Lung (tissue), 12 donors: ENCODE data around the gene CPLX1. TPM values are rescaled to one million over a fixed set of nuclear protein-coding genes. Genes with fewer than 3 reads are reported as not detected.

Experiments
- ATAC-seq: fragments of 200-7000 bp; cut with Tn5 transposase; one replicate; pipeline ENCODE4 v1.9.1; 2020; ENCODE audit warnings: moderate number of reproducible peaks; ENCODE audit not compliant: insufficient read depth, low FRiP score
- DNase-seq, 3 donors: peaks; one replicate each; pipeline ENCODE4 v3.0.0-alpha.2; 2013 to 2017
- H3K27ac ChIP-seq, 2 donors: one replicate each; pipeline ENCODE4 v1.5.1; 2013; ENCODE audit warnings: mild to moderate bottlenecking in 2 of 2, moderate library complexity in 2 of 2, control low read depth in 1 of 2, inconsistent platforms in 1 of 2, low read depth in 1 of 2, low read length in 1 of 2
- H3K27me3 ChIP-seq, 3 donors: one replicate each; pipeline ENCODE4 v1.5.1; 2013; ENCODE audit warnings: low read length in 2 of 3; ENCODE audit not compliant: control insufficient read depth in 3 of 3, insufficient read depth in 3 of 3
- H3K36me3 ChIP-seq, 4 donors: one replicate each; pipeline ENCODE4 v1.5.1; 2013; ENCODE audit warnings: low read length in 4 of 4, mild to moderate bottlenecking in 1 of 4, moderate library complexity in 1 of 4; ENCODE audit not compliant: control insufficient read depth in 4 of 4, insufficient read depth in 4 of 4
- H3K4me1 ChIP-seq, 5 donors: one replicate each; pipeline ENCODE4 v1.5.1; 2013; ENCODE audit warnings: low read length in 5 of 5, mild to moderate bottlenecking in 2 of 5, moderate library complexity in 1 of 5; ENCODE audit not compliant: control insufficient read depth in 5 of 5, insufficient read depth in 5 of 5
- H3K4me3 ChIP-seq: one replicate; pipeline ENCODE4 v1.5.1; 2013; ENCODE audit warnings: mild to moderate bottlenecking, control low read depth, moderate library complexity
- H3K9ac ChIP-seq, 2 donors: one replicate each; pipeline ENCODE4 v1.5.1; 2013; ENCODE audit warnings: low read length in 2 of 2, control low read depth in 1 of 2; ENCODE audit not compliant: insufficient read depth in 1 of 2
- H3K9me3 ChIP-seq, 4 donors: one replicate each; pipeline ENCODE4 v1.5.1; 2013; ENCODE audit warnings: low read length in 3 of 4, mild to moderate bottlenecking in 1 of 4, moderate library complexity in 1 of 4; ENCODE audit not compliant: control insufficient read depth in 4 of 4, insufficient read depth in 3 of 4
- CTCF ChIP-seq: IDR thresholded peaks from 2 replicates; pipeline ENCODE4 v1.5.1; 2012; ENCODE audit warnings: mild to moderate bottlenecking; ENCODE audit errors: control extremely low read depth, extremely low read depth
- WGBS, 2 donors: extraction: QIAGEN DNeasy Blood & Tissue Kit; methylation state at CpG; one replicate each; pipeline ENCODE4 v1.1.7; 2013; 5-methylcytosine and 5-hydroxymethylcytosine counted together
- polyA plus RNA-seq, 2 donors: library from polyadenylated mRNA; stranded (reverse); fragments of 200-250 nt; gene quantifications; one replicate each; pipeline ENCODE4 v1.2.1, GENCODE V29; 2013
- total RNA-seq, 2 donors: library from RNA; depleted of rRNA in 1 of 2; stranded (reverse); fragments of >200 nt in 1 of 2; gene quantifications; one replicate each; pipeline ENCODE4 v1.2.1, GENCODE V29; 2014 to 2021
- donor health status: control.
- donor health status: control.
- donor health status: Bipolar disorder and iron deficiency.
- donor health status: healthy.
- donor health status: DM: yes; HTN: yes; CAD: no.

The CPLX1 gene
- total and polyA plus RNA-seq, 4 donors: 1.1 to 3.9 (median 2.1) TPM

GRCh38 chr4:830601-831482 is 4.9 kb upstream of the CPLX1 start:
- Histone ChIP-seq H3K9me3 (peaks cover 0 to 23% (median 0%) of the 10 kb centered on the region in 4 donors), H3K27ac (no peak overlapping the region), H3K4me1 (peaks cover 0 to 4% (median 0%) of the 10 kb centered on the region in 5 donors), H3K27me3 (peaks cover 0 to 25% (median 6%) of the 10 kb centered on the region in 3 donors), H3K4me3 (no peak overlapping the region), H3K9ac (no peak overlapping the region), H3K36me3 (no peaks in the 10 kb centered on the region)
- 67 to 74% methylated on average over 20 to 23 of the region's 23 CpGs for WGBS, 2 donors
- ATAC-seq (no peak), DNase-seq (no peak)
- TF ChIP-seq CTCF: no peak

- DNase-seq (no peak), ATAC-seq (no peak)
- Histone ChIP-seq H3K36me3 (no peaks in the 10 kb centered on the region), H3K27ac (no peak overlapping the region), H3K27me3 (peaks cover 0 to 25% (median 6%) of the 10 kb centered on the region in 3 donors), H3K4me1 (peaks cover 0 to 8% (median 0%) of the 10 kb centered on the region in 5 donors), H3K4me3 (no peak overlapping the region), H3K9me3 (peaks cover 0 to 18% (median 0%) of the 10 kb centered on the region in 4 donors), H3K9ac (no peak overlapping the region)
- no peak for TF ChIP-seq CTCF
- WGBS, 2 donors: 66 to 67% methylated on average over 26 of the region's 26 CpGs
Observed at GRCh38 chr4:829761-830600, 4.1 kb upstream of the CPLX1 start.

- no peak overlapping the region for H3K27ac ChIP-seq
- 85 to 87% methylated on average over 6 of the region's 6 CpGs for WGBS, 2 donors
- H3K9ac ChIP-seq: no peak overlapping the region
- TF ChIP-seq CTCF: no peak
- H3K4me1 ChIP-seq: peaks cover 0 to 8% (median 0%) of the 10 kb centered on the region in 5 donors
- H3K9me3 ChIP-seq: peaks cover 0 to 18% (median 0%) of the 10 kb centered on the region in 4 donors
- no peaks in the 10 kb centered on the region for H3K36me3 ChIP-seq
- DNase-seq (no peak), ATAC-seq (no peak)
- peaks cover 0 to 32% (median 12%) of the 10 kb centered on the region in 3 donors for H3K27me3 ChIP-seq
- no peak overlapping the region for H3K4me3 ChIP-seq
Observed at GRCh38 chr4:829291-829690, 3.4 kb upstream of the CPLX1 start.
